PC-9 (cell line): ENCODE measurements around the gene NPIPB6.

Experiments
- EZH2 ChIP-seq: fragments of 200-600 bp; sonication (generic); IDR thresholded peaks from 2 replicates; pipeline ENCODE4 v1.8.0; 2017; ENCODE audit warnings: antibody characterized with exemption, low read depth
- TF ChIP-seq, protein P1 (sequence below): fragments of 200-600 bp; sonication (generic); conservative IDR thresholded peaks from 2 replicates; pipeline ENCODE4 v1.6.1; 2017; ENCODE audit warnings: mixed run types, antibody characterized with exemption, mild to moderate bottlenecking, moderate library complexity

- TF ChIP-seq, protein P1, sequence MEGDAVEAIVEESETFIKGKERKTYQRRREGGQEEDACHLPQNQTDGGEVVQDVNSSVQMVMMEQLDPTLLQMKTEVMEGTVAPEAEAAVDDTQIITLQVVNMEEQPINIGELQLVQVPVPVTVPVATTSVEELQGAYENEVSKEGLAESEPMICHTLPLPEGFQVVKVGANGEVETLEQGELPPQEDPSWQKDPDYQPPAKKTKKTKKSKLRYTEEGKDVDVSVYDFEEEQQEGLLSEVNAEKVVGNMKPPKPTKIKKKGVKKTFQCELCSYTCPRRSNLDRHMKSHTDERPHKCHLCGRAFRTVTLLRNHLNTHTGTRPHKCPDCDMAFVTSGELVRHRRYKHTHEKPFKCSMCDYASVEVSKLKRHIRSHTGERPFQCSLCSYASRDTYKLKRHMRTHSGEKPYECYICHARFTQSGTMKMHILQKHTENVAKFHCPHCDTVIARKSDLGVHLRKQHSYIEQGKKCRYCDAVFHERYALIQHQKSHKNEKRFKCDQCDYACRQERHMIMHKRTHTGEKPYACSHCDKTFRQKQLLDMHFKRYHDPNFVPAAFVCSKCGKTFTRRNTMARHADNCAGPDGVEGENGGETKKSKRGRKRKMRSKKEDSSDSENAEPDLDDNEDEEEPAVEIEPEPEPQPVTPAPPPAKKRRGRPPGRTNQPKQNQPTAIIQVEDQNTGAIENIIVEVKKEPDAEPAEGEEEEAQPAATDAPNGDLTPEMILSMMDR = no peak
- no peak for TF ChIP-seq EZH2
Measured at GRCh38 chr16:28308794-28309584, 54.3 kb downstream of the NPIPB6 start.
